Measurements from ENCODE around the gene B3GALT2. TPM values are rescaled to one million over a fixed set of nuclear protein-coding genes. Genes with fewer than 3 reads are reported as not detected.
"Not testable (repeated sequence)": the region's sequence is repeated elsewhere in the genome, so short reads cannot be mapped to it uniquely, and the experiment has no call there.

Gene B3GALT2
- total and polyA plus RNA-seq, 2 experiments from 2014 or later, result 0.73 to 1.5 TPM

DNA sequence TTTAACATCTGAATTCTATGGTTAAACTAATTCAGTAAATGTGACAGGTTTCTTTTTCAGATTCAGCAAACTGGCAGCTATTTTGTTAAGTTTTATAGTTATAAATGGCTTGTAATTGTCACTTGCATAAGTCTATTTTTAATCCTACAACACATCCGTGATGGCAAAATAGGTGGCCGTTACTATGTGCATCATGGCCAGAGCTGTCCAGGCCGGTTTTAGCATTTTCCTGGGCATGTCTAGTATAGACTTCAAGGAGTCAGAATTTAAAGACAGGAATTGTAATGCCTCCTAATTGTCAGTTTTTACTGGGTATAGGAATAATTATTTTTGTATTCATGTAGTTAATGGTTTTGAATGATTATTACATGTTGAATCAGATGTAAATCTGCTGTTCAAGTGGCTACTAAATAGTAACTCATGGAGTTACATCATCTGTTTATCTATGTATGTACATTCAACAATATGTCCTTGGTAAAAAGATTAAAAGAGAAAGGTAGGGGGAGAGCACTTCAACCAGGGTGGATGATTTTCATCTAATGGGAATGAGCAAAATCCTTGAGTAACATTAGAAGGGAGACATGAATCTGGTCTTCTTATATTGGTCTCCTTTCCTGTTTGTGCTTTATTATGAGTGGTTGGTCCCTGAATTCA lies 3.2 kb upstream of the B3GALT2 start:
- Histone ChIP-seq H3K27me3 (no peaks in the 10 kb centered on the region), H3K27ac (no peak overlapping the region)
- DNase-seq (ENCODE audit: low read depth in 1 of 2, low spot score in 1 of 2), result no peak

DNA sequence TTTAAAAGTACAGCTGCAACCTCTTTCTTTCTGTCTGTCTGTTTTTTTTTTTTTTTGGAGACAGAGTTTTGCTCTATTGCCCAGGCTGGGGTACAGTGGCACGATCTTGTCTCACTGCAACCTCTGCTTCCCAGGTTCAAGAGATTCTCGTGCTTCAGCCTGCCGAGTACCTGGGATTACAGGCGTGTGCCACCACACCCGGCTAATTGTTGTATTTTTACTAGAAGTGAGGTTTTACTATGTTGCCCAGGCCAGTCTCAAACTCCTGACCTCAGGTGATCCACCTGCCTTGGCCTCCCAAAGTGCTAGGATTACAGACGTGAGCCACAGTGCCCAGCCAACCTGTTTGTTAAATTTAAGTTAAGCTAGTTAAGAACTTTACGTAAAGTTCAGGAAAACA lies 2.5 kb upstream of the B3GALT2 start:
- H3K27me3 ChIP-seq; H3K4me3 ChIP-seq; H3K27ac ChIP-seq; DNase-seq (ENCODE audit: low read depth in 1 of 2, low spot score in 1 of 2); H3K9me3 ChIP-seq (ENCODE audit: low read depth); H3K36me3 ChIP-seq: not testable (repeated sequence)
- H3K4me1 ChIP-seq (ENCODE audit: low read depth), result peaks cover 28% of the 10 kb centered on the region

More for the DNA sequence above, 3.2 kb upstream of the B3GALT2 start:
- no peak overlapping the region for H3K4me3 ChIP-seq
- no peaks in the 10 kb centered on the region for H3K36me3 ChIP-seq
- peaks cover 24% of the 10 kb centered on the region for H3K4me1 ChIP-seq (ENCODE audit: low read depth)
- H3K9me3 ChIP-seq (ENCODE audit: low read depth), result no peaks in the 10 kb centered on the region
- TF ChIP-seq, protein P1, sequence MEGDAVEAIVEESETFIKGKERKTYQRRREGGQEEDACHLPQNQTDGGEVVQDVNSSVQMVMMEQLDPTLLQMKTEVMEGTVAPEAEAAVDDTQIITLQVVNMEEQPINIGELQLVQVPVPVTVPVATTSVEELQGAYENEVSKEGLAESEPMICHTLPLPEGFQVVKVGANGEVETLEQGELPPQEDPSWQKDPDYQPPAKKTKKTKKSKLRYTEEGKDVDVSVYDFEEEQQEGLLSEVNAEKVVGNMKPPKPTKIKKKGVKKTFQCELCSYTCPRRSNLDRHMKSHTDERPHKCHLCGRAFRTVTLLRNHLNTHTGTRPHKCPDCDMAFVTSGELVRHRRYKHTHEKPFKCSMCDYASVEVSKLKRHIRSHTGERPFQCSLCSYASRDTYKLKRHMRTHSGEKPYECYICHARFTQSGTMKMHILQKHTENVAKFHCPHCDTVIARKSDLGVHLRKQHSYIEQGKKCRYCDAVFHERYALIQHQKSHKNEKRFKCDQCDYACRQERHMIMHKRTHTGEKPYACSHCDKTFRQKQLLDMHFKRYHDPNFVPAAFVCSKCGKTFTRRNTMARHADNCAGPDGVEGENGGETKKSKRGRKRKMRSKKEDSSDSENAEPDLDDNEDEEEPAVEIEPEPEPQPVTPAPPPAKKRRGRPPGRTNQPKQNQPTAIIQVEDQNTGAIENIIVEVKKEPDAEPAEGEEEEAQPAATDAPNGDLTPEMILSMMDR (IDR thresholded peaks at IDR 0.05; ENCODE audit: low read depth, low read length), result no peak

DNA sequence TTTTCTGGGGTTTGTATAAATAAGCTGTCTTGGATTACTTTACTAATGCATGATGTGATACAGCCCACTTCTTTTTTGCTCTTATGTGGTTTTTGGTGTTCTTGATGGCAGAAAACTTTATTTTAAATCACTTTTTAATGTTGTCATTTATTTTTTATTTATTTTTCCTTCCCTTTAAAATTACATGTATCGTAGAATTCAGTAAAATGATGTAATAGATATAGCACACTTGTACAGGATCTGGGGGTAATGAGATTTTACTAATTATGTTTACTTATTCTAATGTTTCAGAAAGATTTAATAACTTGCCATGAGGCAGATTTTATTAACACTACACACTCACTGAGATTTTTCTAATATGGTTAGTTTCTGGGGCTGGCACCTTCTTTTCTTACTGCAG lies 701 bp upstream of the B3GALT2 start:
- H3K4me1 ChIP-seq (ENCODE audit: low read depth), result peaks cover 36% of the 10 kb centered on the region
- no peaks in the 10 kb centered on the region for H3K9me3 ChIP-seq (ENCODE audit: low read depth)
- no peak overlapping the region for H3K27ac ChIP-seq
- TF ChIP-seq, protein P1 (IDR thresholded peaks at IDR 0.05; ENCODE audit: low read depth, low read length), result no peak
- no peaks in the 10 kb centered on the region for H3K27me3 ChIP-seq
- H3K4me3 ChIP-seq, result no peak overlapping the region
- no peak for DNase-seq (ENCODE audit: low read depth in 1 of 2, low spot score in 1 of 2)
- H3K36me3 ChIP-seq, result no peaks in the 10 kb centered on the region

DNA sequence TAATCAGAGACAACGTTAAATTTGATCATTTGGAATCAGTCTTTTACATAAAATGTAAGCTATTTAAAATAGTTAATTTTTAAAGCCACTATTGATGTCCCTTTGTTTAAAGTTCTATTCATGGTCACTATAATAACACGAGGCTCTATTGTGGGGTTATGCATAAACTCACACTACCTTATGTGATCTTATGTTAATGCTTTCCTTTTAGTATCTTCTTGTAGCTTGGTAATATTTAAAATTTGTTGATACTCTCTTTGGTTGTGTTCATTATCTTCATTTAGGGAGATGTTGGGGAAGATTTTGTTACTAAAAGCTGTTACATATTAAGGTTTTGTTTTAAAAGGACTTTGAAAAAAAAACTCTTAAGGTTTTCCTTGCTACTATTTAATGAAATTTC lies 1.2 kb downstream of the B3GALT2 start:
- no peaks in the 10 kb centered on the region for H3K36me3 ChIP-seq
- no peaks in the 10 kb centered on the region for H3K9me3 ChIP-seq (ENCODE audit: low read depth)
- TF ChIP-seq, protein P1 (IDR thresholded peaks at IDR 0.05; ENCODE audit: low read depth, low read length), result no peak
- no peaks in the 10 kb centered on the region for H3K27me3 ChIP-seq
- no peak for DNase-seq (ENCODE audit: low read depth in 1 of 2, low spot score in 1 of 2)
- peak overlapping the region; percentile 67 for H3K27ac ChIP-seq
- peak overlapping the region; percentile 12 for H3K4me3 ChIP-seq
- H3K4me1 ChIP-seq (ENCODE audit: low read depth), result peaks cover 35% of the 10 kb centered on the region

DNA sequence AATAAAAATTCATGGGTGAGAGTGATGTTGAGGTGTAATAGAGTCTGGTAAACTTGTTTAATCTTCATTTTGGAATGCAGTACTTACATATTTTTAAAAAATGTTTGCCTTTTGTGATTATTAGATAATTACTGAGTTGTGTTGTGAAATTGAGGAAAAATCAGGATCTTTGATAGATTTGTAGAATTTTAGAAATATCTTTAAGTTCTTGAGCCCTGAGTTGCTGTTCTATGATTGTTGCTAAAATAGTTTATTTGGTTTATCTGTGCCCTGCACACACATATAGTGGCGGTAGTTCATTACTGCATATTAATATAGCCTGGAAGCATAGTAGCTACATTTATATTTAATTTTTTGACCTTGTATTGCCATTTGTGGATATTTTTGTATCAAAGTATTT lies 1.6 kb downstream of the B3GALT2 start:
- H3K4me1 ChIP-seq (ENCODE audit: low read depth), result peaks cover 32% of the 10 kb centered on the region

GRCh38 chr1:193183019-193183627 lies 3.3 kb downstream of the B3GALT2 start:
- TF ChIP-seq, protein P1 (IDR thresholded peaks at IDR 0.05; ENCODE audit: low read depth, low read length), result peak; percentile 78
- peak overlapping the region; percentile 12 for H3K4me3 ChIP-seq
- H3K27ac ChIP-seq, result peak overlapping the region; percentile 2
- H3K27me3 ChIP-seq, result no peaks in the 10 kb centered on the region
- no peaks in the 10 kb centered on the region for H3K9me3 ChIP-seq (ENCODE audit: low read depth)
- no peaks in the 10 kb centered on the region for H3K36me3 ChIP-seq
- peaks cover 37% of the 10 kb centered on the region for H3K4me1 ChIP-seq (ENCODE audit: low read depth)
- DNase-seq (ENCODE audit: low read depth in 1 of 2, low spot score in 1 of 2), result peak; percentile 69 to 74

More for the DNA sequence above, 1.6 kb downstream of the B3GALT2 start:
- no peak for DNase-seq (ENCODE audit: low read depth in 1 of 2, low spot score in 1 of 2)
- TF ChIP-seq, protein P1 (IDR thresholded peaks at IDR 0.05; ENCODE audit: low read depth, low read length), result no peak
- H3K9me3 ChIP-seq (ENCODE audit: low read depth), result no peaks in the 10 kb centered on the region
- no peak overlapping the region for H3K27ac ChIP-seq
- peak overlapping the region; percentile 12 for H3K4me3 ChIP-seq
- no peaks in the 10 kb centered on the region for H3K36me3 ChIP-seq
- no peaks in the 10 kb centered on the region for H3K27me3 ChIP-seq

All from cardiac muscle cell (in vitro differentiated cells and primary cell).